ENCODE results near the gene C9orf152. TPM values are rescaled to one million over a fixed set of nuclear protein-coding genes. Genes with fewer than 3 reads are reported as not detected.

Gene C9orf152
- total and polyA plus RNA-seq, 2 experiments from 2014 or later: not detected

DNA sequence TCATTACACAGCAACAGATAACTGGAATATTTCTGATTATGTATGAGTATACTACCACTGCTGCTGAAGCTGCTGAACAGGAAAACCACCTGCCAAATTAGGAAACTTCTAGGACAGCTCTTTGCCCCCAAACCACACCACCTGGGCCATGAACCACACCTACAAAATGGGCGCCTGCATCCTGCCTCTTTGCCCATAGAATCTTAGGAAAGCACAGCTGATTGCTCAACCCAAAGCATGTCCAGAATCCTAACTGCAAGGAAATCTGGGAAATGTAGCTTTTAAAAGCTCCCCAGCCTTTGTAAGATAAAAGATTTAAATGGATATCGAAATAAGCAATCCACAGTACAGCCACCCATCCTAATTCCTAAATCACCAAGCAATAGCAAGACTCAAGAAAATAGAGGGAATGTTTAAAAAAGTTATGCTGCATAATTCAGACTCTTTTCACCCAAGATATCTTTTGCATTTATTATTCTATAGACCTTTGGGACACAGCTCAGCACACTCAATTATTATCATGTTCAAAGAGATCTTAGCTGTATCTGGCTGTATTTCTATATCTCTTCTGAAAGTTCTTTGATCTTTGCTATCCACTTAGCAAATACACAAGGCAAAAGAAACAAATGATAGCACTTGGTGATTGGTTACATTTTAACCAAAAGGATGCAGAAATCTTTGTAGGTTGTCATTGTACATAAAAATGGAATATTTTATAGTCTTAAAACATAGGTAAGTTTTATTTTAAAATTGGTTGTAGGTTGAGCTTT lies 6.8 kb upstream of the C9orf152 start:
- TF ChIP-seq, protein P1, sequence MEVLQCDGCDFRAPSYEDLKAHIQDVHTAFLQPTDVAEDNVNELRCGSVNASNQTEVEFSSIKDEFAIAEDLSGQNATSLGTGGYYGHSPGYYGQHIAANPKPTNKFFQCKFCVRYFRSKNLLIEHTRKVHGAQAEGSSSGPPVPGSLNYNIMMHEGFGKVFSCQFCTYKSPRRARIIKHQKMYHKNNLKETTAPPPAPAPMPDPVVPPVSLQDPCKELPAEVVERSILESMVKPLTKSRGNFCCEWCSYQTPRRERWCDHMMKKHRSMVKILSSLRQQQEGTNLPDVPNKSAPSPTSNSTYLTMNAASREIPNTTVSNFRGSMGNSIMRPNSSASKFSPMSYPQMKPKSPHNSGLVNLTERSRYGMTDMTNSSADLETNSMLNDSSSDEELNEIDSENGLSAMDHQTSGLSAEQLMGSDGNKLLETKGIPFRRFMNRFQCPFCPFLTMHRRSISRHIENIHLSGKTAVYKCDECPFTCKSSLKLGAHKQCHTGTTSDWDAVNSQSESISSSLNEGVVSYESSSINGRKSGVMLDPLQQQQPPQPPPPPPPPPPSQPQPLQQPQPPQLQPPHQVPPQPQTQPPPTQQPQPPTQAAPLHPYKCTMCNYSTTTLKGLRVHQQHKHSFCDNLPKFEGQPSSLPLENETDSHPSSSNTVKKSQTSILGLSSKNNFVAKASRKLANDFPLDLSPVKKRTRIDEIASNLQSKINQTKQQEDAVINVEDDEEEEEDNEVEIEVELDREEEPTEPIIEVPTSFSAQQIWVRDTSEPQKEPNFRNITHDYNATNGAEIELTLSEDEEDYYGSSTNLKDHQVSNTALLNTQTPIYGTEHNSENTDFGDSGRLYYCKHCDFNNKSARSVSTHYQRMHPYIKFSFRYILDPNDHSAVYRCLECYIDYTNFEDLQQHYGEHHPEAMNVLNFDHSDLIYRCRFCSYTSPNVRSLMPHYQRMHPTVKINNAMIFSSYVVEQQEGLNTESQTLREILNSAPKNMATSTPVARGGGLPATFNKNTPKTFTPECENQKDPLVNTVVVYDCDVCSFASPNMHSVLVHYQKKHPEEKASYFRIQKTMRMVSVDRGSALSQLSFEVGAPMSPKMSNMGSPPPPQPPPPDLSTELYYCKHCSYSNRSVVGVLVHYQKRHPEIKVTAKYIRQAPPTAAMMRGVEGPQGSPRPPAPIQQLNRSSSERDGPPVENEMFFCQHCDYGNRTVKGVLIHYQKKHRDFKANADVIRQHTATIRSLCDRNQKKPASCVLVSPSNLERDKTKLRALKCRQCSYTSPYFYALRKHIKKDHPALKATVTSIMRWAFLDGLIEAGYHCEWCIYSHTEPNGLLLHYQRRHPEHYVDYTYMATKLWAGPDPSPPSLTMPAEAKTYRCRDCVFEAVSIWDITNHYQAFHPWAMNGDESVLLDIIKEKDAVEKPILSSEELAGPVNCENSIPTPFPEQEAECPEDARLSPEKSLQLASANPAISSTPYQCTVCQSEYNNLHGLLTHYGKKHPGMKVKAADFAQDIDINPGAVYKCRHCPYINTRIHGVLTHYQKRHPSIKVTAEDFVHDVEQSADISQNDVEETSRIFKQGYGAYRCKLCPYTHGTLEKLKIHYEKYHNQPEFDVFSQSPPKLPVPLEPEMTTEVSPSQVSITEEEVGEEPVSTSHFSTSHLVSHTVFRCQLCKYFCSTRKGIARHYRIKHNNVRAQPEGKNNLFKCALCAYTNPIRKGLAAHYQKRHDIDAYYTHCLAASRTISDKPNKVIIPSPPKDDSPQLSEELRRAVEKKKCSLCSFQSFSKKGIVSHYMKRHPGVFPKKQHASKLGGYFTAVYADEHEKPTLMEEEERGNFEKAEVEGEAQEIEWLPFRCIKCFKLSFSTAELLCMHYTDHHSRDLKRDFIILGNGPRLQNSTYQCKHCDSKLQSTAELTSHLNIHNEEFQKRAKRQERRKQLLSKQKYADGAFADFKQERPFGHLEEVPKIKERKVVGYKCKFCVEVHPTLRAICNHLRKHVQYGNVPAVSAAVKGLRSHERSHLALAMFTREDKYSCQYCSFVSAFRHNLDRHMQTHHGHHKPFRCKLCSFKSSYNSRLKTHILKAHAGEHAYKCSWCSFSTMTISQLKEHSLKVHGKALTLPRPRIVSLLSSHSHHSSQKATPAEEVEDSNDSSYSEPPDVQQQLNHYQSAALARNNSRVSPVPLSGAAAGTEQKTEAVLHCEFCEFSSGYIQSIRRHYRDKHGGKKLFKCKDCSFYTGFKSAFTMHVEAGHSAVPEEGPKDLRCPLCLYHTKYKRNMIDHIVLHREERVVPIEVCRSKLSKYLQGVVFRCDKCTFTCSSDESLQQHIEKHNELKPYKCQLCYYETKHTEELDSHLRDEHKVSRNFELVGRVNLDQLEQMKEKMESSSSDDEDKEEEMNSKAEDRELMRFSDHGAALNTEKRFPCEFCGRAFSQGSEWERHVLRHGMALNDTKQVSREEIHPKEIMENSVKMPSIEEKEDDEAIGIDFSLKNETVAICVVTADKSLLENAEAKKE (CRISPR knock-in tag; IDR thresholded peaks at IDR 0.05): no peak
- TF ChIP-seq, protein P2, sequence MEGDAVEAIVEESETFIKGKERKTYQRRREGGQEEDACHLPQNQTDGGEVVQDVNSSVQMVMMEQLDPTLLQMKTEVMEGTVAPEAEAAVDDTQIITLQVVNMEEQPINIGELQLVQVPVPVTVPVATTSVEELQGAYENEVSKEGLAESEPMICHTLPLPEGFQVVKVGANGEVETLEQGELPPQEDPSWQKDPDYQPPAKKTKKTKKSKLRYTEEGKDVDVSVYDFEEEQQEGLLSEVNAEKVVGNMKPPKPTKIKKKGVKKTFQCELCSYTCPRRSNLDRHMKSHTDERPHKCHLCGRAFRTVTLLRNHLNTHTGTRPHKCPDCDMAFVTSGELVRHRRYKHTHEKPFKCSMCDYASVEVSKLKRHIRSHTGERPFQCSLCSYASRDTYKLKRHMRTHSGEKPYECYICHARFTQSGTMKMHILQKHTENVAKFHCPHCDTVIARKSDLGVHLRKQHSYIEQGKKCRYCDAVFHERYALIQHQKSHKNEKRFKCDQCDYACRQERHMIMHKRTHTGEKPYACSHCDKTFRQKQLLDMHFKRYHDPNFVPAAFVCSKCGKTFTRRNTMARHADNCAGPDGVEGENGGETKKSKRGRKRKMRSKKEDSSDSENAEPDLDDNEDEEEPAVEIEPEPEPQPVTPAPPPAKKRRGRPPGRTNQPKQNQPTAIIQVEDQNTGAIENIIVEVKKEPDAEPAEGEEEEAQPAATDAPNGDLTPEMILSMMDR (conservative IDR thresholded peaks at IDR 0.05; ENCODE audit: low read depth in 2 of 2): no peak
- TF ChIP-seq CREB1 (CRISPR knock-in tag; IDR thresholded peaks at IDR 0.05; ENCODE audit: low read depth) (no peak), ZNF114 (CRISPR knock-in tag; IDR thresholded peaks at IDR 0.05) (no peak), EZH2 (IDR thresholded peaks at IDR 0.05; ENCODE audit: low read depth, unreplicated experiment) (no peak), EZH2phosphoT487 (IDR thresholded peaks at IDR 0.05; ENCODE audit: unreplicated experiment) (no peak)
- TF ChIP-seq, protein P3, sequence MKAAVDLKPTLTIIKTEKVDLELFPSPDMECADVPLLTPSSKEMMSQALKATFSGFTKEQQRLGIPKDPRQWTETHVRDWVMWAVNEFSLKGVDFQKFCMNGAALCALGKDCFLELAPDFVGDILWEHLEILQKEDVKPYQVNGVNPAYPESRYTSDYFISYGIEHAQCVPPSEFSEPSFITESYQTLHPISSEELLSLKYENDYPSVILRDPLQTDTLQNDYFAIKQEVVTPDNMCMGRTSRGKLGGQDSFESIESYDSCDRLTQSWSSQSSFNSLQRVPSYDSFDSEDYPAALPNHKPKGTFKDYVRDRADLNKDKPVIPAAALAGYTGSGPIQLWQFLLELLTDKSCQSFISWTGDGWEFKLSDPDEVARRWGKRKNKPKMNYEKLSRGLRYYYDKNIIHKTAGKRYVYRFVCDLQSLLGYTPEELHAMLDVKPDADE (IDR thresholded peaks at IDR 0.05): no peak
- H3K9me3 Mint-ChIP-seq: 0 out of 3 replicates have a peak, but pooled peaks cover 6% of the 10 kb centered on the region
- no peak overlapping the region for H3K4me2 ChIP-seq
- ATAC-seq (no peak), DNase-seq (ENCODE audit: low spot score) (no peak)
- H3K36me3 ChIP-seq (ENCODE audit: insufficient read depth): no peaks in the 10 kb centered on the region
- H3K36me3 Mint-ChIP-seq (ENCODE audit: low read depth): peaks cover 6% of the 10 kb centered on the region; the same call in 2 of the 3 replicates
- no peaks in the 10 kb centered on the region for H4K20me1 ChIP-seq (replicated peaks; ENCODE audit: insufficient read depth)
- H3F3A ChIP-seq (replicated peaks; ENCODE audit: low read depth): no peaks in the 10 kb centered on the region
- peaks cover 3% of the 10 kb centered on the region for H3K27me3 Mint-ChIP-seq (ENCODE audit: insufficient read depth, low read depth, poor library complexity)
- no peaks in the 10 kb centered on the region for H3K4me1 ChIP-seq (ENCODE audit: insufficient read depth)
- H3K4me3 ChIP-seq: no peak overlapping the region
- no peaks in the 10 kb centered on the region for H3K79me2 ChIP-seq (replicated peaks; ENCODE audit: insufficient read depth)
- H3K27ac ChIP-seq (ENCODE audit: low read depth): no peak overlapping the region
- H3K4me3 Mint-ChIP-seq: no peak overlapping the region
- H3K27ac Mint-ChIP-seq: no peak overlapping the region
- no peaks in the 10 kb centered on the region for H3K27me3 ChIP-seq (ENCODE audit: insufficient read depth)
- H2AFZ ChIP-seq: no peak overlapping the region
- H3K4me1 Mint-ChIP-seq: no peaks in the 10 kb centered on the region
- 0 out of 2 replicates have a peak, but pooled peaks cover 4% of the 10 kb centered on the region for H3K9me2 ChIP-seq (ENCODE audit: insufficient read depth)
